HG03460 (cell line): Measurements from ENCODE around the gene C1orf198.

ENCODE experiments used
- ATAC-seq: cut with Tn5 transposase; IDR thresholded peaks from one replicate; pipeline ENCODE4 v1.9.1; 2021; ENCODE audit not compliant: unreplicated experiment

Gene C1orf198

DNA sequence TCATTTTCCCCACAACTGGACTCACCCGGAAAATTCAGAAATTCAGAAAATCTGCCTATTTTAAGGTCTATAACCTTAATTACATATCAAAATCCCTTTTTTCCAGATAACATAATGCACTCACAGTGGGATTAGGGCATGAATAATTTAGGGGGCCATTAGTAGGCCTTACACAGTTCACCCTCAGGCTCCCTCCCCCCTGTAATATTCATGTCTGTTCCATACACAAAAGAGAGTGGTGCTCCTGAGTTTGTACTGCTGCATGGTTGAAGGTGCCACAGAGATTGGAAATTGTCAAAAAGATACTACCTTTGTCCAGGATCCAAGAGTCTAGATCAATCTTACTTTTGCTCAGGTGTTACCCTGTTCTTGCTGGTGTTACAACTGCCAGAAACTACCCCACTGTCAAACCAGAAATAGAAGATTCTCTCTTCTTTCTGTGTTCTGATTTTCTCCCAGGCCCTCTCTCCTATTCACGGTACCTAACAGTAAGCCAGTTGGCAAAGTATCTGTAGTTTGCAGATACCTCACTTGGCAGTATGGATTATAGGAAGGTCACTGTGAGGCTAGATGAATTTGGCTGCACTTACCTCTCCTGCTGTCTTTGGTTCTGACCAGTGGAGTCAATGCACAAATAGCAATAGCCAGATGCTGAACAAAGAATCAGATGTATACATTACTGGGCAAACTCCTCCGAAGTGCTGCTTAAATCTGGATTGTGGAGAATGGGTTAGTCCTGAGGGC lies 53.2 kb downstream of the C1orf198 start:
- no peak for ATAC-seq

DNA sequence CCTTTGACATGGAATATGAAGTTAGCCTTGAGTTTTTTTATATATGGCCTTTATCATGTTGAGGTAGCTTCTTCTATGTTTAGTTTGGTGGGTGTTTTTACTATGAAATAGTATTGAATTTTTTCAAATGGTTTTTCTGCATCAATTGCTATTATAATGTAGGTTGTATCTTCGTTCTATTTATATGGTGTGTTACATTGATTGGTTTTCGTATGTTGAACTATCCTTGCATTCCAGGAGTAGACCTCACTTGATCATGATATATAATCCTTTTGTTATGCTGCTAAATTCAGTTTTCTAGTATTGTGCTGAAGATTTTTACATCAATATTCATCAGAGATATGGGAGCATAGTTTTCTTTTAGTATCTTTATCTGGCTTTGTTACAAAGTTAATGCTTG lies 55.8 kb downstream of the C1orf198 start:
- ATAC-seq = no peak

DNA sequence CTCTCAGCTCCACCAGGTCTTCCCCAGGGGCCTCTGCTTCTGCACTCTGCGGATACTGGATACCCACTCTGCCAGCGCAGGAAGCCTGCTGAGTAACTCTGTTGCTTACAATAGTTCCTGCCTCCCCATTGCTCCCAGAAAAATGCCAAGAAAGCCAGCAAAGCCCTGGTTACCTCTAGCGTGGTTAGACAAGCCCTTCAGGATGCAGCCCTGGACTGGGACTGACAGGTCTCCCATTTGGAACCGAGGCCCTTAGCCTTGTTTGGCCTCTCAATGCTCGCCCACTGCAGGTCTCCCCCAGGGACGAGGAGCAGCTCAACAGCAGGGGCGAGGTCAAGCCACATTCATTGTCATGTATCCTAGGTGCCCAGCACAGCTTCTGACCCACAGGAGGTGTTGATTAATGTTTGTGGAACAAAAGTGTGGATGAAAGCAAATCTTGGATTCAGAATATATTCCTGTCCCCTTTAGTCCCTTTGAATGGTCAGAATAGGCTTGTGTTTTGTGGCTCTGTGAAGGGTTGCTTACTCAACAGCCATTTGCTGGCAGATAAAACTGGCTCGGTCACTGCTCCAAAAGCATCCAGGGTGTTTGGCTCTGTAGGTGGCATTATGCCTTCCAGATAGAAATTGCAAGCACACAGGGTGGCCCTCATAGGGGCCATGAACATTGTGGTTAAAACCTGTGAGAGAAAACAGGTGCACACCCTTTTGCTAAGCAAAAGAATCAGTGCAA lies 58.9 kb downstream of the C1orf198 start:
- no peak for ATAC-seq

GRCh38 chr1:230808281-230808872 lies 59.9 kb downstream of the C1orf198 start:
- ATAC-seq = no peak

DNA sequence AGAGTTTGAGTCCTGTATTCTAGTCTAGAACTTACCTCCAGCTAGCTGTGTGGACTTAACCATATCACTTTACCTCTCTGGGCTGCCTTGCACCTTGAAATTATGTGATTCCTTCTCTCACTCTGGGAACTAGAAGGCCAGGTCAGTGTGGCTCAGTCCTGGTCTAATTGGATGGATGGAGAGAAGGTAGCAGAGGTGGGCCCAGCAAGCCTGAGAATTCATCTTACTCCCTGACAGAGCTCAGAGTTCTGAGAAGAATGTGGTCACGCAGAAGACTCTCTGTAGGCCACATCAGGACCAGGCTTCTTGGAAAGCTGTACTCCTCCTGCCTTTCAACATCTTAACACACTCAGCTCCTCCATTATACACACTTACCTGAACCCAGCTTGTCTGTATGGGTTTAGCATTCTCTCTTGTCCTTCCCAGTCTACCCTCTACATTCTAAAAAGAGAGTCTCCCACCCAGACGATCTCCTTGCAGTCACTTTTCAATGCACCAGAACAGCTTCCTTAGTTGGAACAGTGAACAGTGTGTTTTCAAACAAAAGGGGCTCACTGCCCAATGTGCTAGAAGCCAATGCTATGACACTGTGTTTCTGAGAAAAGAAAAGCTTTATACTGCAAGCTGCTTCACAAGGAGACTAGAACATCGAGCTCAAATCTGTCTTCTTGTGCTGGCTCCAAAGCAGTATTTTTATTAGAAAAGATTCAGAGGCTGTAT lies 60.6 kb downstream of the C1orf198 start:
- no peak for ATAC-seq

DNA sequence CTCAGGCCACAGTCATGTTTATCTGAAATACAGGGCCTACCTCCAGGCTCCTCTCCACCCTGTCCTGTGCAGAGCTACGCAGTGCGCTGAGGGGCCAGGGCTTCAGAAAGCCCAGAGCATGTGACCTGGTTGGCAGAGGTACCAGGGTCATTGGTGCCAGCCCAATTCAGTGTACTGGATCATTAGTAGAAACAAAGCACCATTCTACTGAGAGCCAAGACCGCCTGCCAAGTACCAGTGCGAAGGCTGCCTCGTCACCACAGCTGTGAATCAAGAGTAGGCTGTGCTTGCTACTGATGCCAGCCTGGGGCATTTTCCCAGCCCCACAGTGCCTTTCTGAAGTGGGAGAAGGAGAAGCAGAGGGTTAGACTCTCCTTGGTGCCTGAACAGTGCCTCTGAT lies 61.3 kb downstream of the C1orf198 start:
- ATAC-seq = no peak

DNA sequence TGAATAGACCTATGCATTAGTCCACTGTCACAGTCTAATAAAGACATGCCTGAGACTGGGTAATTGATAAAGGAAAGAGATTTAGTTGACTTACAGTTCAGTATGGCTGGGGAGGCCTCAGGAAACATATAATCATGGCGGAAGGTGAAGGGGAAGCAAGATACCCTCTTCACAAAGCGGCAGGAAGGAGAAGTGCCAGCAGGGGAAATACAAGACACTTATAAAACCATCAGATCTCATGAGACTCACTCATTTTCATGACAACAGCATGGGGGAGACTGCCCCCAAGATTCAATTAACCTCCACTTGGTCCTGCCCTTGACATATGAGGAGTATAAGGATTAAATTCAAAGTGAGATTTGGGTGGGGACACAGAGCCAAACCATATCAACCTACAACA lies 61.8 kb downstream of the C1orf198 start:
- no peak for ATAC-seq

GRCh38 chr1:230804396-230804795 lies 63.9 kb downstream of the C1orf198 start:
- no peak for ATAC-seq

GRCh38 chr1:230800891-230801840 lies 67.2 kb downstream of the C1orf198 start:
- ATAC-seq = no peak

DNA sequence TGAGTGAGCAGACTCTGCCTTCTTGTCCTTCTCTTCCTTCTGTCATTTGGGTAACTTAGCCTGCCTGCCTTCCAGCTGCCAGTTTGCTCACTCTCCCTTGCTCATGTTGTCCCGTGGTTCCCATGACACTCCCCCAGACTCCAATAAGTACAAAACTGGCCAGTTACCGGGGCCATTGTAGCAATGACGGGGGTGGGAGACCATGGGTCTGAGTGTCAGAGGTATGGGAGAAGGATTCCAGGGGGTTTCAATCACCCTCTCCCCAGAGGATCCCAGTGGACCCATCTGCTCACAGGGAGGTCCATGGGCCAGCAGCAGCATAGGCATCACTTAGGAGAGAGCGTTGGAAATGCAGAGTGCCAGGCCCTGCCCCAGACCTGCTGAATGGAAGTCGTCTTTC lies 69.8 kb downstream of the C1orf198 start:
- ATAC-seq = no peak

DNA sequence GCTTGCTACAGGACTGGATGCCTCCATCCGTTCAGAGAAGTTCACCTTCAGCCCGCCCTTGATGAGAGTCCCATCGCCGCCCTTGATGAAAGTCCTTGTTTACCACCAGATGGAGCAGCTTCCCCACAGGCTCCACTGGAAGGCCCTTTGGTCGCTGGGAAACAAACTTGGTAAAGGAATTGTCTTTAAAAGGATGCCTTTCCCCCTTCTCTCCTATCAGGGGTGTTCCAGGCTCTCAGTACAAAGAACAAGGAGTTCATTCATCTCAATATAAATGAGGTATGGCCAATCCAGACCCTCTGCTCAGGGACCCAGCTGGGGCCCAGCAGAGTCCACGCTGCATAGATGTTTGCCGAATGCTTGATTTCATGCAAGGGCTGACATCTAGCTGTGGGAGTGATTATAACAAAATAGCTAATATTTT lies 70.4 kb downstream of the C1orf198 start:
- ATAC-seq = no peak

- ATAC-seq = no peak
Measured at GRCh38 chr1:230797376-230797920, 70.9 kb downstream of the C1orf198 start.

DNA sequence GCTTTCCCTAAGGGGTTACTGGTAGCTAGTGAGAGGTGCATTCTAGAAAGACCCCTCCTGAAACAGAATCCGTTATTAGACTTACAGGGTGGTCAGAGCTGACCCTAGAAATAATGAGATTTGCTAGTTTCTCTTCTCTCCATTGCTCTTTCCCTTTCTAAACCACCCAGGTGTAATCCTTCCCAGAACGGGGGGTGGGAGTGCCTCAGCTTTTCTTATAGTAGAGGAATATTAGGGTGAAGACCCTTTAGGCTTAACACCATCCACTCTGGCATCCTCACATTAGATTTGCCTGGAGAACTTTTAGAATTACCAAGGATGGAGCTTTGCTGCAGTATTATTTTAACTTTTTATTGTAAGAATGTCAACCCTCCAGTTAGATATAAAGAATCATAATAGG lies 71.7 kb downstream of the C1orf198 start:
- ATAC-seq = no peak

DNA sequence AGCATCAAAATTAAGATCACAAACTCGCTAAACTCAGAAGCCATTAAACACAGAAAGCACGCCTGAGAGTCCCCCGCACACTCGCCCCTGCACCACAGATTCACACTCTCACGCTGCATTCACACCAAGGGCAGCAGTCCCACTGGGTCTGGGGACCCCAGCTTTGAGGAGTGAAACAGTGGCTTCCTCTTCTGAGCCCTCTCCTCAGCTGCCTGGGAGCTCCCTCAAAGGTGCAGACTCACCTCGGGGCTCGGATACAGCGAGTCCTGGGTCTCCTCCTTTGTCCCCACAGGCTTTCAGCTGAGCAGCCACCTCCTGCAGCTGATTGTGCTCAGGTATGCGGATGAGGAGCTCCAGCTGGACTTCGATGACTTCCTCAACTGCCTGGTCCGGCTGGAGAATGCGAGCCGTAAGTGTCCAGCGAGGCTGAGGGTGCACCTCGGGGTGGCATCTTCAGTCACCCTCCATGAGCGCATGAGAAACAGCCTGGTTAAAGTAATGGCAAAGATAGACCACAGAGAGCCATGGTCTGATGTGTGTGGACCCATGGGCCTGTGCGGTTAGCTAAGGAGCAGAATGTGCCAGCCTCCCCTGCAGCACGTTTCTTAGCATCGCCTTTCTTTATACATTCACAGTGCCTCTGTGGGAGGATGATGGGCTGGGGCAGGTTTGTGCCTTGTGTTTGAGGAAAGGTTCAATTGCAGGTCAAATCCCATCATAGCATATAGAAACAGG lies 73.3 kb downstream of the C1orf198 start:
- ATAC-seq = no peak

DNA sequence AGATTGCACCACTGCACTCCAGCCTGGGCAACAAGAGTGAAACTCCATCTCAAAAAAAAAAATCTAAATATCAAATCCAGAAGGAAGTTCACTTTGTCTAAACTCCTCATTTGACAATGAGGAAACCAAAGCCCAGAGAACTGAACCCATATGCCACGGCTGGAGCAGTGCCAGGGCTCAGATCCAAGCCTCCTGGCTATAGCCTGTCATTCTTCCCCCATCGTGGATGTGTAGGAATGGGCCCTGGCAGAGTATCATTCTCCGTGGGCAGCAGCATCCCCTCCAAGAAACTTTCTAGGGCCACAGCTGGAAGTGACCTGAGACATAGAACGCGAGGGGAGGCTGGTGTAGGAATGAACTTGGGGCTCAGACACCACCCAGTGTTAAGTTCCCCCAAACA lies 73.9 kb downstream of the C1orf198 start:
- ATAC-seq = no peak

DNA sequence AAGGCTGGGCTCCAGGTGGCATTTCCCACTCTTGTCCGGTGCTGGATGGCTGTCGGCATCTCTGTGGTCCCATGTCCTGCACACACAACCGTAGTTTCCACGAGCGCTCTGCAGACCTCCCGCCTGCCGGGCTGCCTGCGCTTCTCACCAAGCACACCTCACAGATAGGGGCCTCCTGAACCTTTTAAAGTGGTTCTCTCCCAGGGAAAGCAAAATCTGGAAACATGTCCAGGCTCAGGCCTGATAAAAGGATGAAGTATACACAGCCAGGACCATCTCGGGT lies 74.9 kb downstream of the C1orf198 start:
- ATAC-seq = no peak

DNA sequence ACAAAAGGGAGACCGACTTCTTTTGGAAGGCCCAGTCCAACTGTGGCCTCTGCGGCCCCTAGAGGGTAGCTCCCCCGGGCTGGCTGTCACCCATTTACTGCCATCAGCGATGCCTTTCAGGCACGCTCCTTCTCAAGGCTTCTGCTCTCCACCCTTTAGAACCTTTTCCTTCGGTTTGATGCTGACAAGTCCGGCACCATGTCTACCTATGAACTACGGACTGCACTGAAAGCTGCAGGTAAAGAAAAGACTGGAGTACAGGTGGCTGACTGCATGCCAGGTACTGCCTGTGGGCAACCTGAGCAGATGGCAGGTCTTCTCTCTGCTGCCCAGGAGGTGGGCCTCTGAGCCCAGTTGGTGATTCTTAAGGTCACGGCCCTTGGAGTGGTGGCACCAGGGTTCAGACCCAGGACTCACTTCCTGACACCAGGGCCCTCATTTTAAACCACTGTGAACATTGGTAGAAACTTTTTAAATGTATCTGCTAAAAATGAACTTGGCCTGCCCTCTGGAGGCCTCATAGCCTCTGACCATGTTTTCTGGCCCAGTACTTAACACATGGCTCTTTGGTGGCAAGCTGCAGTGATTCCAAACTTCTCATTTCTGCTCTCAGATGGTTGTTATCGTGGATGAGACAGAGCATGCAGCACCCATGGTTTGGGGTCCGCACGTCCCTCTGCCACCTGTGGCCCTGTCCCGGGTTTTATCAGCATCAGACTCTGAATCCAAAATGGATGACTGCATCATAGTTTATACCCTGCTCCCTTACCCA lies 75.4 kb downstream of the C1orf198 start:
- no peak for ATAC-seq

- no peak for ATAC-seq
Measured at GRCh38 chr1:230791986-230792564, 76.2 kb downstream of the C1orf198 start.

DNA sequence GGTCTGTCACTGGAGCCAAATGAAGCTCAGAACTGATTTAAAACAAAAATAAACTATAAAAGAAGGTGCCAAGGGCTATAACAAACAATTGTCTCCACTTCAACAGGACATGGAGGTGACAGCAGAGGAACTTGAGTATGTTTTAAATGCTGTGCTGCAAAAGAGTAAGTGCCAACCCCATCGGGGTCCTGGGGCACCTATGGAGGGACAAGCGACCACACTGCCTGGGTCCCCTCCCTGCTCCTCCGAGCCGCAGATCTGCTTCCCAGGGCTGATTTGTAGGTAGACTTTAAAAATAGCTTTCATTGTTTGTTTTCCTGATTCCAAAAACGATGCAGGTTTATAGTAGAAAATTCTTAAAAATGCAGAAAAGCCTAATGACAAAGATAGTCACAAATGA lies 78.3 kb downstream of the C1orf198 start:
- no peak for ATAC-seq
